ENCODE results near the gene SIAE. TPM values are rescaled to one million over a fixed set of nuclear protein-coding genes. Genes with fewer than 3 reads are reported as not detected.

Gene SIAE
- total RNA-seq, 6 experiments from 2014 or later: 30.9 to 56.8 (median 35.6) TPM

DNA sequence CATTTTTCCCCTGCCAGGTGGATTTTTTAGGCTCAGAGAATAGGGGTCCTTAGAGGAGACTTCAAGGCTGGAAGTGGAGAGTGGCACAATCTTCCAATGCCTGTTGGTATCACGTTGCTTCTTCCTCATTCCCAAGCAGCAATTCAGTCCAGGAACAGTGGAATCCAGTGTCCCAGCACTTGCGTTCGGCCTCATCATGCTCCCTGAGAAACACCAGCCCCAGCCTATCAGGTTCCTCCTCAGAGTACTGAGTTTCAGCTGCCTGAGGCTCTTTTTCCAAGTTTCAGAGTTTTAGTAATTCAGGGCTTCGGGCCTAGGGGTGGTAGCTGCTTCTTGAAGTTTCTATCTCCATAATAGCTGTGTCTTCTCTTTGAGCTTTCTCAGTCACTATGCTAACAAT, 34.3 kb upstream of the SIAE start:
- no peak overlapping the region for H3K27ac ChIP-seq
- WGBS (ENCODE audit: insufficient coverage, low coverage, low lambda C conversion rate, missing lambda C conversion rate): 79% methylated on average over 4 of the region's 4 CpGs
- no peak for TF ChIP-seq POLR2A (IDR thresholded peaks at IDR 0.05)
- TF ChIP-seq, protein P1, sequence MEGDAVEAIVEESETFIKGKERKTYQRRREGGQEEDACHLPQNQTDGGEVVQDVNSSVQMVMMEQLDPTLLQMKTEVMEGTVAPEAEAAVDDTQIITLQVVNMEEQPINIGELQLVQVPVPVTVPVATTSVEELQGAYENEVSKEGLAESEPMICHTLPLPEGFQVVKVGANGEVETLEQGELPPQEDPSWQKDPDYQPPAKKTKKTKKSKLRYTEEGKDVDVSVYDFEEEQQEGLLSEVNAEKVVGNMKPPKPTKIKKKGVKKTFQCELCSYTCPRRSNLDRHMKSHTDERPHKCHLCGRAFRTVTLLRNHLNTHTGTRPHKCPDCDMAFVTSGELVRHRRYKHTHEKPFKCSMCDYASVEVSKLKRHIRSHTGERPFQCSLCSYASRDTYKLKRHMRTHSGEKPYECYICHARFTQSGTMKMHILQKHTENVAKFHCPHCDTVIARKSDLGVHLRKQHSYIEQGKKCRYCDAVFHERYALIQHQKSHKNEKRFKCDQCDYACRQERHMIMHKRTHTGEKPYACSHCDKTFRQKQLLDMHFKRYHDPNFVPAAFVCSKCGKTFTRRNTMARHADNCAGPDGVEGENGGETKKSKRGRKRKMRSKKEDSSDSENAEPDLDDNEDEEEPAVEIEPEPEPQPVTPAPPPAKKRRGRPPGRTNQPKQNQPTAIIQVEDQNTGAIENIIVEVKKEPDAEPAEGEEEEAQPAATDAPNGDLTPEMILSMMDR (IDR thresholded peaks at IDR 0.05): no peak
- intact Hi-C loops (cut with DNase I): no loop called here
- ATAC-seq (no peak), DNase-seq (no peak)
- H3K4me1 ChIP-seq: no peaks in the 10 kb centered on the region
- H3K36me3 ChIP-seq: no peaks in the 10 kb centered on the region
- no peaks in the 10 kb centered on the region for H3K27me3 ChIP-seq
- H3K9me3 ChIP-seq: no peaks in the 10 kb centered on the region
- no peak overlapping the region for H3K4me3 ChIP-seq

DNA sequence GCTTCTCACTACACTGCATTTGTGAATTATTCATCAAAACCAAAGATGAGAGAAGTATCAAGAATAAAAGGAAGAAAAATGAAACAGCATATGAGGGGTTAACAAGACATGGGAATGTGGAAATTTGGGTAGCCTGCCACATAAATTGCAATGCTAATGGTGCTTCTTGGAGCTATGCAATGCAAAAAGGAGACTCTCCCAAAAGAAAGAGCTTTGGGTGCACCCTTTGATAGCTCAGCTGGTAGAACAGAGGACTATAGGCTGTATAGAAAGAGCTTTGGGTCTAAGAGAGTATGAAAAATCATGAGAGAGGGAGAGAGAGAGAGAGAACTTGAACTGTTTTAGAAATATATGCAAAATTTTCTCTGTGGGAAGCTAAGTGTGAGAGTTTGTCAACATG, 26.5 kb upstream of the SIAE start:
- ATAC-seq: no peak
- TF ChIP-seq POLR2A (IDR thresholded peaks at IDR 0.05): no peak
- TF ChIP-seq, protein P1 (IDR thresholded peaks at IDR 0.05): no peak
- H3K27me3 ChIP-seq: no peaks in the 10 kb centered on the region
- H3K9me3 ChIP-seq: no peaks in the 10 kb centered on the region
- no peak overlapping the region for H3K27ac ChIP-seq
- DNase-seq: no peak
- no peak overlapping the region for H3K4me3 ChIP-seq
- no peaks in the 10 kb centered on the region for H3K36me3 ChIP-seq
- intact Hi-C loops (cut with DNase I): no loop called here
- no peaks in the 10 kb centered on the region for H3K4me1 ChIP-seq

DNA sequence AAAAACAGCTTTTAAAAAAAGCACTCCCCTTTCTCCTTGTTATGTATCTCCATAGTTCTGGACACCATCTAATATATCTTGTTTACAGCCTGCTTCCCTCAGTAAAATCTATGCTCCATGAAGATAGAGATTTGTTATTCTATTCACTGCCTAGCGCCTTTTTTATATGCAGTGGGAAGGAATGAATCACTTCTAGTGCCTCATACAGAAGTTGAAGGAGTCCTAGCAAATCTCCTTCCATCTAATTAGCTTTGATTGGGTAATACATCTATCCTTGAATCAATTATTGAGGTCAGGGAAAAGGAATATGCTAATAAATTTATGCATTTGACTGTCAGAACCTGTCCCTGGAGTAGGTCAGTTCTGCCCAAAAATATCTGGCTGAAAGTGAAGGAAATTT, 26.0 kb upstream of the SIAE start:
- H3K4me1 ChIP-seq: no peaks in the 10 kb centered on the region

DNA sequence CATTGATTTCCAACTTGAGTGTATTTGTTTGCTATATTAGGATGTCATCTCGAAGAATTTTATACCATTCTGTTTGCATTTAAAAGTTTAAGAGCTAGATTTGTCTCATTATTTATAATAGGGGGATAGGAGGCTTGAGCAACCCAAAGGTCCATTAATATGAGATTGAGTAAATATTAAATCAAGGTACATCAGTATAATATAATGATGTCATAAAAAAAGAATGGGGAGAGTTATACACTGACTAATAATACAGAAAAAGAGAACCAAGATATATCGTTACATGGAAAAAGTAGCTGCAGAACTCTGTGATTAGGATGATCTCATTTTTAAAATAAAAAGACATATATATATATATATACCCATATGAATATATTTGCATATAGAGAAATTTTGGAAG, 19.6 kb upstream of the SIAE start:
- Histone ChIP-seq H3K4me3 (no peak overlapping the region), H3K4me1 (no peaks in the 10 kb centered on the region), H3K36me3 (no peaks in the 10 kb centered on the region), H3K27me3 (no peaks in the 10 kb centered on the region), H3K27ac (no peak overlapping the region), H3K9me3 (no peaks in the 10 kb centered on the region)
- 88% methylated on average over 2 of the region's 2 CpGs for WGBS (ENCODE audit: insufficient coverage, low coverage, low lambda C conversion rate, missing lambda C conversion rate)
- ATAC-seq: no peak
- TF ChIP-seq, protein P1 (IDR thresholded peaks at IDR 0.05): no peak
- TF ChIP-seq POLR2A (IDR thresholded peaks at IDR 0.05): no peak
- no peak for DNase-seq
- intact Hi-C loops (cut with DNase I): no loop called here

More for the DNA sequence above, 26.0 kb upstream of the SIAE start:
- DNase-seq (no peak), ATAC-seq (no peak)
- Histone ChIP-seq H3K9me3 (no peaks in the 10 kb centered on the region), H3K4me3 (no peak overlapping the region), H3K27ac (no peak overlapping the region), H3K36me3 (no peaks in the 10 kb centered on the region), H3K27me3 (no peaks in the 10 kb centered on the region)
- TF ChIP-seq, protein P1 (IDR thresholded peaks at IDR 0.05): no peak
- no peak for TF ChIP-seq POLR2A (IDR thresholded peaks at IDR 0.05)
- WGBS (ENCODE audit: insufficient coverage, low coverage, low lambda C conversion rate, missing lambda C conversion rate): 62% methylated on average over 1 of the region's 1 CpG
- intact Hi-C loops (cut with DNase I): no loop called here

DNA sequence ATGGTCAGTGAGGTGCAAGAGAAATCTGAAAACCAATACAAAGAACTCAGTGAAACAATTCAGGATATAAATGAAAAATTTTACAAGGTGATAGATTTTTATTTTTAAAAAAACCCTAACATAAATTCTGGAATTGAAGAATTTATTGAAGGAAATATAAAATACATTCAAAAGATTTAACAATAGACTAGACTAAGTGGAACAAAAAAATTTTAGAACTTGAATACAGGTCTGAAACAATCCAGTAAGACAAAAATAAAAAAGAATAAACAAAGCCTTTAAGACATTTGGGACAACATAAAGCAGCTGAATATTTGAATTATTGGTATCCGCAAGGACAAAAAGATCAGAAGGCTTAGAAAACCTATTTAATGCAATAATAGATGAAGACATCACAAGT, 8.9 kb upstream of the SIAE start:
- no peak for DNase-seq
- Histone ChIP-seq H3K4me3 (no peak overlapping the region), H3K27me3 (no peaks in the 10 kb centered on the region), H3K9me3 (peaks cover 0 to 3% (median 0%) of the 10 kb centered on the region in 4 donors), H3K4me1 (no peaks in the 10 kb centered on the region), H3K36me3 (no peaks in the 10 kb centered on the region), H3K27ac (no peak overlapping the region)
- ATAC-seq: no peak
- TF ChIP-seq POLR2A (IDR thresholded peaks at IDR 0.05): no peak
- TF ChIP-seq, protein P1 (IDR thresholded peaks at IDR 0.05): no peak
- WGBS (ENCODE audit: insufficient coverage, low coverage, low lambda C conversion rate, missing lambda C conversion rate): 93% methylated on average over 1 of the region's 1 CpG
- intact Hi-C loops (cut with DNase I): no loop called here
